Osteoblast (primary cell): ENCODE data around the gene NRP2. TPM values are rescaled to one million over a fixed set of nuclear protein-coding genes. Genes with fewer than 3 reads are reported as not detected.

ENCODE experiments used
- DNase-seq: peaks from one replicate; pipeline ENCODE4 v3.0.0; 2011; ENCODE audit warnings: low spot score, mixed read lengths; ENCODE audit not compliant: insufficient read length; ENCODE audit errors: missing footprints
- H2AFZ ChIP-seq: 2 replicates; pipeline ENCODE4 v1.6.0; 2011; ENCODE audit warnings: mild to moderate bottlenecking, low read length
- H3K27ac ChIP-seq: 2 replicates; pipeline ENCODE4 v1.5.1; 2011; ENCODE audit warnings: mild to moderate bottlenecking, low read depth, low read length, moderate library complexity
- H3K27me3 ChIP-seq: 2 replicates; pipeline ENCODE4 v1.6.0; 2012; ENCODE audit warnings: mild to moderate bottlenecking, control low read depth, inconsistent platforms, low read length, moderate library complexity; ENCODE audit not compliant: insufficient read depth
- H3K36me3 ChIP-seq: 2 replicates; pipeline ENCODE4 v1.5.1; 2011; ENCODE audit warnings: mild to moderate bottlenecking, low read length, control low read depth, moderate library complexity; ENCODE audit not compliant: insufficient read depth
- H3K4me1 ChIP-seq: 2 replicates; pipeline ENCODE4 v1.5.1; 2011; ENCODE audit warnings: mild to moderate bottlenecking, low read length, control low read depth, moderate library complexity; ENCODE audit not compliant: insufficient read depth
- H3K4me2 ChIP-seq: 2 replicates; pipeline ENCODE4 v1.6.0; 2011; ENCODE audit warnings: mild to moderate bottlenecking, low read length; ENCODE audit not compliant: insufficient read depth
- H3K4me3 ChIP-seq: fragments of 200-600 bp; sonication (generic); 3 replicates; pipeline ENCODE4 v1.5.1; 2012; ENCODE audit warnings: mild to moderate bottlenecking, low read length, inconsistent platforms; ENCODE audit not compliant: insufficient read depth
- H3K79me2 ChIP-seq: 2 replicates; pipeline ENCODE4 v1.6.0; 2012; ENCODE audit warnings: mild to moderate bottlenecking, low read length, control low read depth, inconsistent platforms; ENCODE audit not compliant: insufficient read depth
- H3K9me3 ChIP-seq: 2 replicates; pipeline ENCODE4 v1.5.1; 2011; ENCODE audit warnings: low read depth, low read length, control low read depth
- H4K20me1 ChIP-seq: 2 replicates; pipeline ENCODE4 v1.6.0; 2012; ENCODE audit warnings: mild to moderate bottlenecking, low read length, control low read depth; ENCODE audit not compliant: insufficient read depth
- CTCF ChIP-seq: IDR thresholded peaks from 2 replicates; pipeline ENCODE4 v1.5.1; 2011; ENCODE audit warnings: mild to moderate bottlenecking, low read depth, low read length, moderate library complexity; ENCODE audit errors: extremely low read depth
- total RNA-seq: library from RNA; depleted of rRNA; stranded (reverse); fragments of >200 nt; gene quantifications from 2 replicates; pipeline ENCODE4 v1.2.3, GENCODE V29; 2012

Gene NRP2
- total RNA-seq, 1 donor, result 183 TPM

GRCh38 chr2:205796805-205797313 is 114.6 kb downstream of the NRP2 start:
- no peak for DNase-seq
- H3K27ac ChIP-seq, result no peak overlapping the region
- no peak for TF ChIP-seq CTCF

GRCh38 chr2:205797866-205798265 is 115.6 kb downstream of the NRP2 start:
- Histone ChIP-seq H3K4me3 (no peak overlapping the region), H3K27ac (no peak overlapping the region), H3K27me3 (no peaks in the 10 kb centered on the region), H3K79me2 (no peaks in the 10 kb centered on the region), H3K4me1 (no peaks in the 10 kb centered on the region), H2AFZ (no peak overlapping the region), H3K36me3 (peaks cover 35% of the 10 kb centered on the region), H3K4me2 (no peak overlapping the region), H4K20me1 (no peaks in the 10 kb centered on the region), H3K9me3 (no peaks in the 10 kb centered on the region)
- DNase-seq, result no peak
- TF ChIP-seq CTCF, result no peak

More at GRCh38 chr2:205796805-205797313, 114.6 kb downstream of the NRP2 start:
- no peaks in the 10 kb centered on the region for H3K9me3 ChIP-seq
- no peaks in the 10 kb centered on the region for H4K20me1 ChIP-seq
- no peak overlapping the region for H2AFZ ChIP-seq
- H3K27me3 ChIP-seq, result no peaks in the 10 kb centered on the region
- H3K4me3 ChIP-seq, result no peak overlapping the region
- peaks cover 41% of the 10 kb centered on the region for H3K36me3 ChIP-seq
- H3K79me2 ChIP-seq, result no peaks in the 10 kb centered on the region
- H3K4me1 ChIP-seq, result no peaks in the 10 kb centered on the region
- no peak overlapping the region for H3K4me2 ChIP-seq

GRCh38 chr2:205800224-205800623 is 117.9 kb downstream of the NRP2 start:
- Histone ChIP-seq H3K4me2 (no peak overlapping the region), H3K79me2 (no peaks in the 10 kb centered on the region), H2AFZ (no peak overlapping the region), H3K36me3 (peaks cover 18% of the 10 kb centered on the region), H4K20me1 (no peaks in the 10 kb centered on the region), H3K4me1 (no peaks in the 10 kb centered on the region), H3K4me3 (no peak overlapping the region), H3K9me3 (no peaks in the 10 kb centered on the region), H3K27ac (no peak overlapping the region), H3K27me3 (no peaks in the 10 kb centered on the region)
- DNase-seq, result peak; percentile 55
- no peak for TF ChIP-seq CTCF

GRCh38 chr2:205800773-205801172 is 118.5 kb downstream of the NRP2 start:
- no peaks in the 10 kb centered on the region for H3K79me2 ChIP-seq
- no peaks in the 10 kb centered on the region for H4K20me1 ChIP-seq
- no peaks in the 10 kb centered on the region for H3K4me1 ChIP-seq
- no peak overlapping the region for H3K4me3 ChIP-seq
- no peak overlapping the region for H3K27ac ChIP-seq
- no peak overlapping the region for H2AFZ ChIP-seq
- no peak overlapping the region for H3K4me2 ChIP-seq
- H3K27me3 ChIP-seq, result no peaks in the 10 kb centered on the region
- no peaks in the 10 kb centered on the region for H3K9me3 ChIP-seq
- no peak for TF ChIP-seq CTCF
- H3K36me3 ChIP-seq, result peaks cover 12% of the 10 kb centered on the region
- DNase-seq, result no peak
